ENCODE measurements around the gene ALG12. TPM values are rescaled to one million over a fixed set of nuclear protein-coding genes. Genes with fewer than 3 reads are reported as not detected.

Gene ALG12
- total RNA-seq, 1 donor from 2014 or later = 19.1 TPM

- DNase-seq (ENCODE audit: low spot score) (no peak), ATAC-seq (no peak)
These were observed 2.6 kb downstream of the ALG12 start for GRCh38 chr22:49915610-49916009.

GRCh38 chr22:49914256-49914655, 4.0 kb downstream of the ALG12 start:
- ATAC-seq = no peak
- DNase-seq (ENCODE audit: low spot score) = no peak

- ATAC-seq (no peak), DNase-seq (ENCODE audit: low spot score) (no peak)
These were observed 4.8 kb downstream of the ALG12 start for GRCh38 chr22:49913446-49913845.

GRCh38 chr22:49913026-49913425, 5.2 kb downstream of the ALG12 start:
- ATAC-seq (no peak), DNase-seq (ENCODE audit: low spot score) (no peak)

GRCh38 chr22:49911881-49912625, 6.2 kb downstream of the ALG12 start:
- DNase-seq (ENCODE audit: low spot score) (no peak), ATAC-seq (no peak)

- ATAC-seq (no peak), DNase-seq (ENCODE audit: low spot score) (no peak)
These were observed 7.7 kb downstream of the ALG12 start for GRCh38 chr22:49910229-49911155.

- no peak for DNase-seq (ENCODE audit: low spot score)
- no peak for ATAC-seq
These were observed 8.6 kb downstream of the ALG12 start for GRCh38 chr22:49909476-49910205.

- no peak for ATAC-seq
- no peak for DNase-seq (ENCODE audit: low spot score)
These were observed 10.4 kb downstream of the ALG12 start for GRCh38 chr22:49907807-49908206.

GRCh38 chr22:49906799-49907290, 11.4 kb downstream of the ALG12 start:
- DNase-seq (ENCODE audit: low spot score) (no peak), ATAC-seq (no peak)

- DNase-seq (ENCODE audit: low spot score) (no peak), ATAC-seq (no peak)
These were observed 12.0 kb downstream of the ALG12 start for GRCh38 chr22:49906071-49906798.

GRCh38 chr22:49905465-49905864, 12.8 kb downstream of the ALG12 start:
- ATAC-seq (no peak), DNase-seq (ENCODE audit: low spot score) (no peak)

GRCh38 chr22:49904040-49904369, 14.2 kb downstream of the ALG12 start:
- DNase-seq (ENCODE audit: low spot score) = no peak
- ATAC-seq = no peak

- DNase-seq (ENCODE audit: low spot score) = no peak
- ATAC-seq = no peak
These were observed 14.8 kb downstream of the ALG12 start for GRCh38 chr22:49903322-49904039.

GRCh38 chr22:49901457-49901856, 16.8 kb downstream of the ALG12 start:
- DNase-seq (ENCODE audit: low spot score) (no peak), ATAC-seq (no peak)

- DNase-seq (ENCODE audit: low spot score) (no peak), ATAC-seq (no peak)
These were observed 17.6 kb downstream of the ALG12 start for GRCh38 chr22:49900441-49901230.

GRCh38 chr22:49899530-49899929, 18.7 kb downstream of the ALG12 start:
- ATAC-seq (no peak), DNase-seq (ENCODE audit: low spot score) (no peak)

- ATAC-seq (no peak), DNase-seq (ENCODE audit: low spot score) (no peak)
These were observed 21.1 kb downstream of the ALG12 start for GRCh38 chr22:49897015-49897684.

GRCh38 chr22:49896201-49896600, 22.0 kb downstream of the ALG12 start:
- DNase-seq (ENCODE audit: low spot score) (no peak), ATAC-seq (no peak)
